Measurements from ENCODE around the gene TMEM272. TPM values are rescaled to one million over a fixed set of nuclear protein-coding genes. Genes with fewer than 3 reads are reported as not detected.

The TMEM272 gene
- total and polyA plus RNA-seq, 2 of the 13 experiments (the other 11 are each of a cell fraction or from before 2014, with no cell fraction given), result 0.37 to 0.62 TPM

- TF ChIP-seq THAP9 (CRISPR knock-in tag; IDR thresholded peaks at IDR 0.05; ENCODE audit: borderline replicate concordance) (no peak), MAFF (IDR thresholded peaks at IDR 0.05; ENCODE audit: low read depth, low read length) (no peak), HOXA5 (CRISPR knock-in tag; IDR thresholded peaks at IDR 0.05) (no peak), KDM5A (IDR thresholded peaks at IDR 0.05; ENCODE audit: borderline replicate concordance, low read length) (no peak), KLF6 (CRISPR knock-in tag; IDR thresholded peaks at IDR 0.05) (no peak)
Measured at GRCh38 chr13:51879133-51879532, 34.2 kb upstream of the TMEM272 start (continued).

- WGBS (ENCODE audit: low lambda C conversion rate), result 86% methylated on average over 11 of the region's 11 CpGs
- POLR2A ChIA-PET, result no interaction called here
- Histone ChIP-seq H4K20me1 (ENCODE audit: insufficient read depth, low read length) (no peaks in the 10 kb centered on the region), H3K4me1 (ENCODE audit: insufficient read depth, low read length) (peaks cover 6% of the 10 kb centered on the region; the same call in 1 of the 2 replicates), H3K4me2 (ENCODE audit: low read depth, low read length) (no peak overlapping the region), H3K79me2 (ENCODE audit: insufficient read depth, low read length) (no peaks in the 10 kb centered on the region), H3K27me3 (ENCODE audit: control insufficient read depth in 1 of 2, insufficient read depth in 2 of 2, low read length in 2 of 2) (no peaks in the 10 kb centered on the region), H3K27ac (ENCODE audit: extremely low read length, insufficient read depth, low read length) (no peak overlapping the region), H2AFZ (ENCODE audit: low read length) (no peak overlapping the region), H3K9me3 (ENCODE audit: low read length) (no peaks in the 10 kb centered on the region), H3K36me3 (replicated peaks in 1 of 2; ENCODE audit: control insufficient read depth in 1 of 2, insufficient read depth in 2 of 2, low read length in 2 of 2) (no peaks in the 10 kb centered on the region), H3K9ac (ENCODE audit: insufficient read depth, low read depth, low read length) (no peak overlapping the region), H3K4me3 (replicated peaks in 1 of 3; ENCODE audit: insufficient read depth in 1 of 3, low read depth in 2 of 3, low read length in 3 of 3) (no peak overlapping the region)
- in situ Hi-C loops (cut with HindIII; ENCODE audit: extremely low pct_ligation_motif_present, low pct_unique_long_range_greater_than_20kb), result no loop called here
- ATAC-seq (no peak), DNase-seq (ENCODE audit: low spot score) (no peak), FAIRE-seq (no peak)
- intact Hi-C loops (cut with micrococcal nuclease; ENCODE audit: unreplicated experiment), result no loop called here
- CTCF ChIA-PET (ENCODE audit: low intra/inter-chr PET ratio, low total read pairs), result no interaction called here
- BruUV-seq (replicated peaks), result no TSS peak
- no peak for TF ChIP-seq ZNF253 (CRISPR knock-in tag; IDR thresholded peaks at IDR 0.05; ENCODE audit: borderline replicate concordance)
- no peak for TF ChIP-seq MEIS1 (CRISPR knock-in tag; IDR thresholded peaks at IDR 0.05; ENCODE audit: borderline replicate concordance)
- no peak for TF ChIP-seq SALL2 (CRISPR knock-in tag; IDR thresholded peaks at IDR 0.05)
- no peak for TF ChIP-seq PAX8 (CRISPR knock-in tag; IDR thresholded peaks at IDR 0.05; ENCODE audit: borderline replicate concordance)
- no peak for TF ChIP-seq FOSL1 (CRISPR knock-in tag; IDR thresholded peaks at IDR 0.05; ENCODE audit: borderline replicate concordance)
- TF ChIP-seq CEBPZ (IDR thresholded peaks at IDR 0.05; ENCODE audit: low read length), result no peak
- no peak for TF ChIP-seq ZBTB43 (CRISPR knock-in tag; conservative IDR thresholded peaks at IDR 0.05)
- no peak for TF ChIP-seq CSRNP1 (CRISPR knock-in tag; IDR thresholded peaks at IDR 0.05)
- TF ChIP-seq ATAD3A (CRISPR knock-in tag; IDR thresholded peaks at IDR 0.05), result no peak
Measured at GRCh38 chr13:51874651-51875050, 29.7 kb upstream of the TMEM272 start.

Measured in HepG2 (cell line).